Keratinocyte (primary cell): ENCODE measurements around the gene GNAT3.

ENCODE experiments used
- CTCF ChIP-seq, 3 experiments: IDR thresholded peaks in 1 of 3; conservative IDR thresholded peaks in 1 of 3; optimal IDR thresholded peaks in 1 of 3; 2 replicates in 2 of 3; 3 replicates in 1 of 3; pipeline versions ENCODE3 to v1.5.1; 2011; ENCODE audit warnings: low read length in 3 of 3, mild to moderate bottlenecking in 3 of 3, moderate library complexity in 2 of 3, control low read depth in 1 of 3, inconsistent platforms in 1 of 3; ENCODE audit not compliant: insufficient read depth in 2 of 3; ENCODE audit errors: extremely low read depth in 1 of 3
- EZH2 ChIP-seq: IDR thresholded peaks from one replicate; pipeline ENCODE4 v1.6.1; 2012; ENCODE audit warnings: inconsistent platforms, mild to moderate bottlenecking, low read length, moderate library complexity

GRCh38 chr7:80440883-80441282 lies 71.0 kb downstream of the GNAT3 start:
- TF ChIP-seq EZH2 (no peak), CTCF (optimal IDR thresholded peaks at IDR 0.05 in 1 of 3, IDR thresholded peaks at IDR 0.05 in 1 of 3, conservative IDR thresholded peaks at IDR 0.05 in 1 of 3; ENCODE audit: extremely low read depth in 1 of 3, insufficient read depth in 2 of 3, low read length in 3 of 3) (no peak)
